Stimulated activated CD8-positive, alpha-beta memory T cell treated with anti-CD3 and anti-CD28 coated beads, Interleukin-7, amount 100 ng/mL, for 1 hour (primary cell): Measurements from ENCODE around the gene HAUS3.
"Not testable (repeated sequence)": the region's sequence is repeated elsewhere in the genome, so short reads cannot be mapped to it uniquely, and the experiment has no call there.

ENCODE experiments used
- DNase-seq, 2 donors: peaks; one replicate each; pipeline ENCODE4 v3.0.0-alpha.2; 2020; ENCODE audit warnings: low read depth in 2 of 2

The HAUS3 gene

DNA sequence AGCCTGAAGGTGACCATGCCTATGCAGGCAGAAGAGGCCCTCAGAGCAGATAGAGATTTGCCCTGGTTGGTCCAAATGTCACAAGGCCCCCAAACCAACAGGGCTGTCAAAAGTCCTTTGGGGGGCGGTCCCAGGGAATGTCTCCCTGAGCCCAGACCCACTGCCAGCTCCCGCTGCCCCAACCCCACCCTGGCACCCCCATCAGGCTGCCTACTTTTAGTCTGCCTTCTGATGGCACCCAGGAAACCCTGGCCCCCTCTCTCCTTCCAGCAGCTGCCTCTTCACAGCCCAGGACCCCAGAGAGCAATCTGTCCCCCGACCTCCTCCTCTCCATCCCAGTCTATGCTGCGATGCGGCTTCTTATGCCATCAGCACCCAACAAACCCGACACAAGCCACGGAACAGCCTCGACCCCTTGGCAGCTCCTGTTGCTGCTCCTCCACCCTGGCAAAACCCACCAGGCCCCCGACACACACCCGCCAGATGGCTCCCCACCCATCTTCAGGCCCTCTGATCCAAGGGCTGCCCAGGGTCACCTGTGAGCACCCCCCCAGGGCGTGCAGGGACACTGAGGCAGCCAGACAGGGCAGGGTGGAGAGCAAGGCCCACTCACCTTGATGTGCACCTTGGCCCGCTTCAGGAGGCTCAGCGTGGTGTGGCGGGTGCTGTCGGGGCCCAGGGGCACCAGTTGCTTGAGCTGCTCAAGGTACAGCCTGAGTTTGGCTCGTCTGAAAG lies 10.0 kb upstream of the HAUS3 start:
- no peak for DNase-seq

DNA sequence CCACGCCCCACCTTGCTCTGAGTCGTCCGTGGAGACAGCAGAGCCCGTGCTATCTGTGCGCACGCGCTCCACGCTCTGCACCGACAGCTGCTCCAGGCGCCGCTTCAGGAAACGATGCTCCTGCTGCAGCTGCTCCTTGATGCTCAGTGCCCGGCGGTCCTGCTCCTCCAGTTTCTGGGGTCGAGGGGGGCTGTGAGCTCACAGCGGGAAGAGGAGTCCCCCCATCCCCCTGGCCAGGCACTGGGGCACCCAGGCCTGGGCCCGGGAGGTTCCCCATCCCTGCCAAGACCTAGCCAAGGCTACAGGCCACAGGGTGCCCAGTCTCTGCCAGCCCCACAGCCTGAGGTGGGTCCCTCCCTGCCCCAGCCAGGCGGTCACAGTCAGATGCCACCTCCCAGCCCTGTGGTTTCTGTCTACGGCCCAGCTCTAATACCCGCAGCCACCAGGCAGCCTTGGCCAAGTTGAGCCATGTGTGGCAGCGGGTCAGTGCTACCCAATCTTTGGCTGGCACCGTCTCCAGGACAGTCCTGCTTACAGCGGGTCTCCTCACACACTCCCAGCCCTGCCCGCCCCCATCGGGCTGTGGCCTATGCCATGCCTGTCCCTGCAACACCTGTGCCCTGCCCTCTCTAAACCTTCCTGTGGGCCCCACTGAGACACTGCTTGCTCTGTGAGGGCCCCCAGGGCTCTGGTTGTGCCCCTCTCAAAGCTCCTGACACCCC lies 9.3 kb upstream of the HAUS3 start:
- no peak for DNase-seq

DNA sequence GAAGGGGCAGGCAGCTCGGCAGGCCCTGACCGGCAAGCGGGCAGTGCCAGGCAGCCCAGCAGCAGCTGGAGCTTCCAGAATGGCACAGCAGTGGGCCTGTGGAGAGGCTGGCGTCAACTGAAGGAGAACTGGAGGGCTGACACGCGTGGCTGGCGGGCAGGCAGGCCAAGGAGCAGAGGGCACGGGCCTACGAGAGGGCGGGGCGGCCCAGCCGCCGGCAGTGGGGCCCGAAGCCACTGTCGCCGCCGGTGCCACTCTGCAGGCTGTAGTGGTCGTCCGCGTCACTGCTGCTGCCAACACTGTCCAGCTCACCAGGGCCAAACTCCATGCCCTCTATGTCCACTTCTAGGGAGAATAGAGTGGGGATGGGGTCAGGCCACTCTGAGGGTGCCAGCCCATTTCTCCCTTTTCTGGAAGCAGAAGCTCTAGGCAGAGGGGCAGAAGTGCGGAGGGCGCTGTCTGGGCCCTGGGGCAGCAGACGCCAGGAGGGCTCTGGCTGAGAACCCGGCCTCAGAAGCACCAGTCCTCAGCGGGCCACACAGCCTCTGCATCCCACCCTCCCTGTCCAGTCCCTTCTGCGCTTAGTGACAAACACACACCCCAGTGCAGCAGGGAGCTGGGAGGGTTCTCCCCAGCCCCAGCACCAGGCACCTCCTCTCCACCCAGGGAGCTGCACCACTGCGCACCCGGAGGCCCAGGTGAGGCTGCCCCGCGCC lies 8.6 kb upstream of the HAUS3 start:
- no peak for DNase-seq

DNA sequence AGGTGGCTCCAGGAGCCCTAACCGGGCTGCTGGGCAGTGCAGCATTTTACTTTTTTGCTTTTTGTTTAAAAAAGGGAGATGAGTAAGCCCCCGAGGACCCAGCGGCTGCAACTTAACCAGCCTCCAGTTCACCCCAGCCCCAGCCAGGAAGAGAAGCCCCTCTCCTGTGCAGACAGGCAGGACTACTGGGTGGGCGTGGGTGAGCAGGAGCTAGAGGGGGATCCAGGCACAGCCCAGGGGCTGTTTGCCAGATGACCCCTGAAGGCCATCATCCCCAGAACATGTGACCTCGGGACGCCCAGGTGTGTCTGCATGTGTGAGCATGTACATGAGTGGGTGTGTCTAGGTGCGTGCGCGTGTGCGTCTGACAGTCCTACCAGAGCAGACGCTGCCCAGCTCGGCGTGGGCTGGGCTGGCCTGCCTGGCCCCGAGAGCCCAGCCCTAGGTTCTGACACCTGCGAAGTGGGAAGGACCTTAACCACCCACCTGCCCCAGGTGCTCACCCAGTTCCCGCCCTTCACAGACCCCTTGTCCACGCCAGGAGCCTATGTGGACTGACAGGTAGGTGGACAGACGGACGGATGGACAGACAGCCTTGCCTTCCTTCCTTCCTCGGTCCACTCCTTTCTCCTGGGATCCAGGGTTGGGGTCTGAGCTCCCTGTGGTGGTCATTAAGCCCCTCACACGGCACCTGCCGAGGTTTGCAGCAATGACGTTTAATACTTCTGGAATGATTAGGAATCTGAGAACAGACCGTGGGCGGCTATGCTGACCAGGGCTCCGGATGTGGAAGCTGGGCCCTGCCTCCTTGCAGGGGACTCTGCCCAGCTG lies 7.8 kb upstream of the HAUS3 start:
- DNase-seq: no peak

DNA sequence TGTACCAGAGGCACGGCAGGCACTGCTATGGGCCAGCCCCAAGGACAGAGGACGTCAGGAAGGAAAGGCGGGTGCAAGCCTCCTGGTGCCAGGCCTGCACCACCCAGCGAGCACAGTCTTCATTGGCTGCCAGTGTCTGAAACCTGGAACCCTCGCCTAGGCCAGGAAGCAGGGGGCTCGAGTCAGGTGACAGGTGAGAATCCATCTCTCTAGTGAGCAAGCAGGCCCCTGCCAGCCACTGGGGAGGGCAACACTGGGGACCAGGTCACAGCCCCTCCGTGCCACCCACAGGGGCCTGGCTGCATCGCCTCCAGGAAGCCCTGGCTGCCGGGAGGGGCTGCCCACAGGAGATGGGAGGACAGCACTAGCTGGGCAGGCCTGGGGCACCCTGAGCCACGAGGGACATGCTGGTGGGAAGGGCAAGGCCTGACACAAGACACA lies 6.9 kb upstream of the HAUS3 start:
- no peak for DNase-seq

DNA sequence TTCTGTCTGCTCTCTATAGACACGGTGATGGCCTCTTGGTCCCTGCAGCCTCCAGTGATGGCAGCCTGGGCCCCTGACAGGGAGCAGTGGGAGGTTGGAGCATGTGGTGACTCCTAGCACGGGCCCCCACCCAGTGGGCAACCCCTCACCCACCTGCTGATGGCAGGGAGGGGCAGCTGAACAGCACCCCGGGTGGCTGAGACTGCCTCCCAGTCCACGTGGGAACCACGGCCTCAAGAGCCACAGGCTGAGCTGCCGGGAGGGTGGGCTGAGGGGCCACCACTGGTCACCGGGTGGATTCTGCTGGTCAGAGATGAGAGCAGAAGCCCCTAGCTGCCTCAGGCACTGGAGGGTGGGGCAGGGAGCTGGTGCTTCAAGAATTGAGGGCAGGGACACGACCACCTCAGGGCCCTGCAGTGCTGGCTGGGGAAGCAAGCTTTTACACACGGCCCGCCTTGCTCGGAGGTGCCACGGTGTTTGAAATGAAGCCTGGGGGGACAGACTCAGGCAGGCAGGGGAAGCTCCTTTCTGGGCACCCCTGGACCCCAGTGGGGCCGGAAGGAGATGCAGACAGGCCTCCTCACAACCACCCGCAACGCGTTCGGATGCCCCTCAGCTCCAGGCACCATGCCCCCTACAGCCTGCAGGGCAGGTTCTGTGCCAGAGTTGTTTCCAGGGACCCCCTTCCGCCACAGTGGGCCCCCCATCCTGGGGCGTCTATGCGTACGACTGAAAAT lies 6.3 kb upstream of the HAUS3 start:
- DNase-seq: no peak

DNA sequence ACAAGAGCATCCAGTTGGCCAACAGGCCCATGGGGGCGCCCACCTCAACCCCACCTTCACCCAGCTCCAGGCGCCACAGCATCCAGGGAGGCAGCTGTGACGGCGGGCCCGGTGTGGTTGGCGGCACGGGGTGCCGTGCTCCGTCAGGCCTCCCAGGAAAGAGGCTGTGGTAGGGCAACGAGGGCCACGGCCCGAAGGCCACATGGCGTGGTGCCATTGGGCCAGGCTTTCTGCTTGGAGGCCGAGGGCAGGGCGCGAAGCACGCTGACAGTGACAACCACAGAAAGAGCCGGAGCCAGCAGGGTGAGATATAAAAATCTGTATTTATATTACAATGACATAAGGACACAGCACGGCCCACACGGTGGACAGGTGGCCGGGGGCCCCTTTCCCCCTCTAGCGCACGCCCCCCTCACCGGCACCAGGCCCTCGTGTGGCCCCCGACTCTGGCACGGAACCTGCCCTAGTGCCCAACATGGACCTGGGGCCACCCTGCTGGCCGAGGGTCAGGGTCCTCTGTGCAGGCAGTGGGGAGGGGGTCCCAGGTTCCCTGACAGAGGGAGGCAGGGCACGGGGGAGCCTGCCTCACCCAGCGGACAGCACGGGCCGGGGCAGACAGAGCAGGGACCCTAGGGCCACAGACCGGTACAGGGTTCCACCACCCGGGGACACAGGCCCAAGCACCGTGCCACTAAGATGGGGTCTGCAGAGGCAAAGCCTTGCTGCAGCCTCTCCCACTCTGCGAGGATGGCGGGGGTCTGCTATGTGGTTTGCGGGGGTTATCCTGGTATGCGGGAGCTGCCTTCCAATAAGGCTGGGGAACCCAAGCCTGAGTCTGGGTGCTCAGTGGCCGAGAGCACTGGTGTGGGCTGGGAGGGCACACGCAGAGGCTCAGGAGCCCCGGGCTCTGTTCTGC lies 5.5 kb upstream of the HAUS3 start:
- no peak for DNase-seq

DNA sequence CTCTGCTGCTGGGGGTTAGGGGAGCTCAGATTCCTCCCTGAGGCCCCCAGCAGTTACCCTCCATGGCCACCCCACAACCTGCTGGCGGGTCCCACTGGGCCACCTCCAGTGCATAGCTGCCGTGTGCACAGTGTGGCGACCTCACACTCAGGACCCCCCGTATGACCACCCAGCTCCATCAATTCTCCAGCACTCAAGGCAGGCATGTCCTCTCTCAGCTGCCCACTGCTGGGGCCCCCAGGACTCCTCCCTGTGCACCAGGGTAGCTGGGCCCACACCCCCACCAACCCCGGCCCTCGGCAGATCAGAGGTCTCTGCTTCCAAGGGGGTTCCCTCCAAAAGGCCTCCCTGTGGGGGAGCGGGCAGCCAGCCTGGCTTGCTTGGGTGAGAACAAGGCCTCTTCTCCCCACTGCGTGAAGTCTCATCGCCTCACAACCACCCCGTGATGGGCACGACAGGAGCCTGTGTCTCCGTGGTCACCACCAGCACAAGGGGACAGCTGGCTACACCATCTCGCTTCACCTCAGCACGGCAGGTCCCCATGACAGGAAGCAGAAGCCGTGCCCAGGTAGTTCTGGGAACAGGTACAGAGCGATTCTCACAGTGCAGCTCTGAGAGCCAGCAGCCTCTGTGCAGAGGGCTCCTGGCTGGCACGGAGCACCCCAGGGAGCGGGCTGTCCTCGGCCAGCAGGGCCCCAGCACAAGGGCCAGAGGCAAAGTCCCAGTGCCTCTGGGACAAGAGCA lies 4.6 kb upstream of the HAUS3 start:
- DNase-seq: no peak

DNA sequence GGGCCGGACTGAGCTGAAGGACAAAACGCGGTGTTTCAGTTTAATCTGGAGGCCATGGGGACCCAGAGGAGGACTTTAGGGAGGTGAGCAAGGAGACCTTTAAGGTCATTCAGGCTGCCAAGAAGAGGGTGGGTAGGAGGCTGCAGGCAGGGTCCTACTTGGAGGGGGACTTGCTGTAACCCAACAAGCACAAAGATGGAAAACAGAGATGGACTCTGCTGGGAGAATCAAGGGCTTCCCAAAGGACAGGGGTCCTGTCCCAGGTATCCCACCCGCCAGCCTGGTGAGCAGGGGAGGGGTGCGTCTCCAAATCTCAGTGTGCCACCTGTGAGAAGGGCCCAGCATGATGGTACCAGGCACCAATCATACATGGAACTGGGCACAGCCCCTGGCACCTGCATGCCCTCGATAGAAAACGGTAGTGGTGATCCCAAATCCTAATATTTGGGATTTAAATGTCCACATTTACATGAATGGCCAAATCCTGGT lies 3.9 kb upstream of the HAUS3 start:
- no peak for DNase-seq

DNA sequence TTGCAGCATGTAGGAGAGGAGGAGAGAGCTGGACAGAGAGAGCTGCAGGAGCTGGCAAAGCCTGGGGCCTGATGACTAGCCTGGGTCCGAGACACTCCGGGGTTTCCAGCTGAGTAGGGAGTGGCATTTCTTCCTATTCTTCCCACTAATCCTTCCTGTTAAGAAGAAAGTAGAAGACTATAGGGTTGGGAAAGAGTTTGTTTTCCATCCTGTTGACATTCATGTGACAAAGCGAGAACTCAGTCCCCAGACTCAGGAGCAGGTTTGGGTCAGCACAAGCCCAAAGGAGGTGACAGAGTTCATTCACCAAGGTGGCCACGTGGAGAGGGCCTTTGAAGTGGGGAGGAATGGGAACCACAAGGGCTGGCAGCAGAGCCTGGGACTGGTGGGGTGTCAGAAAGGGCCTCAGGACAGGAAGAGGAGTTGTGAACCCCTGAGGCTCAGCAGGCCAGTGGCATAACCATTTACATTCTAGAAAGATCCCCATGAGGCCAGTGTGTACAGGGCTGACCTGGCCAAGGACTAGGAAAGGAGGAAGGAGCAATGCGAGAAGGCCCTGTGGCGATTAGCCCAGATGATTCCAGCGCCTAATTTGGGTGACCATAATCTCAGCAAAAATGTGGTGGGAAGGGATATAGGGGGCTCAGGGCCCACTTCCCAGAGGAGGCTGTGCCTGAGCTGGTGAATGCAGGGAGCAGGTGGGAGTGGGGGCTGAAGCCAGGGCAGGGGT lies 3.3 kb upstream of the HAUS3 start:
- DNase-seq: no peak

DNA sequence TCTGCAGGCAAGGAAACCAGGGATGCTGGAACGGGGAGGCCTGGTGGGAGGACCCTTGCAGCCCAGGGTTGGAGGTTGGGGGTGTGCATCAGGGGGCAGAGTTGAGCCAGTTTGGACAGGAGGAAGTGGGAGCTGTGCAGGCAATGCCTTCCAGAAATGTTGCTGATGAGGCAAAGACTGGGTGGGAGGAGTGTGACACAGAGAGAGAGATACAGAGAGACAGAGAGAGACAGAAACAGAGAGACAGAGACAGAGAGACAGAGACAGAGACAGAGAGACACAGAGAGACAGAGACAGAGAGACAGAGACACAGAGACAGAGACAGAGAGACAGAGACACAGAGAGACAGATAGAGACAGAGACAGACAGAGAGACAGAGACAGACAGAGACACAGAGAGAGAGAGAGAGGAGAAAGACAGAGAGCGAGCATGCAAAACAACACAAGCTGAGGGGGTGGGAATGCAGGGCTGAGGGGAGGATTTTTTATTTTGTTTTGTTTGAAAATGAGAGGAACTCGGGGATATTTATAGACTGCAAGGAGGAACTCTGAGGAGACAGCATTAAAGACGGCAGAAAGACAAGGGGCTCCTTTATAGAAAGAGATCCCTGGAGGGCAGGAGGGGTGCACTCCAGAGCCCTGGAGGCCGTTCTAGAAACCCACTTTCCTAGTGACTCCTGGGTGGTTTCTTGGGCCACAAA lies 1.9 kb upstream of the HAUS3 start:
- no peak for DNase-seq

DNA sequence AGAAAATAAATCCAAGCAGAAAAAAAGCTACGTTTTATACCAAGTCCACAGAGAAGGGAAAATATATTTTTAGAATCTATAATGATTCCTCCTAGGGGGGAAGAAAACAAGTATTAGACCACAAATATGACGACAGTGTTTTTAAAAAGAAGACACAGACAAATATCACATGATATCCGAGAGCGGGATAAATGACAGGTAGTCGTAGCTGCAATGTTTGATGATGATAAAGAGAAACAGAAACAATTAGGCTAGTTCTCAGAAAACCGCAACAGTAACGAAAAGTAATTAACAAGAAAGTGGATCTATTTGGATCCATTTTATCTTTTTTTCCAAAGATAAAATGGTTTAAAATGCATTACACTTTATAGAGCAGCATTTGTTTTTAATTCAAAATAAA lies 918 bp downstream of the HAUS3 start:
- no peak for DNase-seq

DNA sequence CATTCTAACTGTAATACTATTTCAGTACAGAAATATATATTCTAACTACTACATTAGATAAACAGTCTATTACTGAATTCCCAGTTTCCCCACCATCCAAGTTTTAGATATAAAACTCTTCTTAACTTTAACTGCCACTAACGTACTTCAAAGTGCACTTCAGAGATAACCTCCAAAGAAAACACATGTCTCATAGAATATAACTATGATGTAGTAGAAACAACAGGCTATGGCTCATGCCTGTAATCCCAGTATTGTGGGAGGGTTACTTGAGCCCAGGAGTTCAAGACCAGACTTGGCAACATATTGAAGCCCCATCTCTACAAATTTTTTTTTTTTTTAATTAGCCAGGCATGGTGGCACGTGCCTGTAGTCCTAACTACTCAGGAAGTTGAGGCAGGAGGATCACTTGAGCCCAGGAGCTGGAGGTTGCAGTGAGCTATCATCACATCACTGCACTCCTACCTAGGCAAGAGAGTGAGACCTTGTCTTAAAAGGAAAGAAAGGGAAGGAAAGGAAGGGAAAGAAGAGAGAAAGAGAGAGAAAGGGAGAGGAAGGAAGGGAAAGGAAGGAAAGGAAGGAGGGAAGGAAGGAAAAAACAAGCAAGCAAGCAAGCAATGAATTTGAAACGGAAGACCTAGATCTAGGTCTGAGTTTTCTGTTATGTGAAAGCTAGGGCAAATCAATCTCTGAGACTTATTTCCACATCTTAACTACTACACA lies 4.8 kb downstream of the HAUS3 start:
- no peak for DNase-seq

DNA sequence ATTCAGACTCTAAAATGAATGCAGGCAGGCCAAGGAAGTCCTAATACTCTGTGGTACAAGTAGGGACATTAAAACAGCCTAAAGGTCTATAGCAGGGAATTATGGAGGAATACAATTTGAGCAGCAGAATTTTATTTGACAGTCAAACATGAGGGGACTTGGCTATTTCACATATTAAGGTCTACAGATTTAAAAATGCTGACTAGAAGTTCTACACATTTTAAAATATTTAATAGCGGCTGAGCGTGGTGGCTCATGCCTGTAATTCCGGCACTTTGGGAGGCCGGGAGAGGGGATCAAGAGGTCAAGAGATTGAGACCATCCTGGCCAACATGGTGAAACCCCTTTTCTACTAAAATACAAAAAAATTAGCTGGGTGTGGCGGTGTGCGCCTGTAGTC lies 10.8 kb downstream of the HAUS3 start:
- DNase-seq: no peak

DNA sequence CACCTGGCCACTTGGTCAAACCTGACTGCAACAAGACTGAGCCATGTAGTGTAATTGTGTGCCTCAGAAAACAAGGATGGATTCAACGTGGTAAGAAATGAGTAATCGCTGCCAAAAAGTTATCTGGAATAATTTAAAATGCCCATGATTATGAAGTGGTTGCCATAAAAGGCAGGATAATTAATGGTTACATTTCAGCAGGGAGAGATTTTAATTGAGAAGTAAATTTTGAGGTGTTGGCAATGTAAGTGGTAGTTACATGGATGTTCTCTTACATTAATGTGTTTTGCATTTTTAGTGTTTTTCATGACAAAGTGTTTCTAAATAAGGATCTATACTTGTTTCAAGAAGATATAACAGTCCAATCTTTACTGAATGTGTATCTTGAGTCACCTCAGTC lies 15.7 kb downstream of the HAUS3 start:
- DNase-seq: no peak

DNA sequence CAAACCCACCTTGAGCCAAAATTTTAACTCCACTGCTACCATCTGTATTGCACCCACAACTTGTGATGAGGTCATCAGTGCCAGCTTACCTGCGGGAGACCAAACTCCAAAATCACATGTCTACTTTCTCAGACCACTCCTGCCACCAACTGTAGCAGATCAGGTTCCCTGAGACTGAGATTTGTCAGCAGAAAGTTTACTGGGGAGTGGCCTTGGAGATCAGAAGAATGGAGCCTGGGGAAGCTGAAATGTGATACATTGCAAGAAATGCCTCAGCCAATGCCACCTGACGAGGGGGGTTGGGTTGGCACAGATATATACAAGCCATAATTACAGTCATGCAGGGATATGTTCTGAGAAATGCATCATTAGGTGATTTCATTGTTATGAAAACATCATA lies 19.1 kb downstream of the HAUS3 start:
- no peak for DNase-seq

DNA sequence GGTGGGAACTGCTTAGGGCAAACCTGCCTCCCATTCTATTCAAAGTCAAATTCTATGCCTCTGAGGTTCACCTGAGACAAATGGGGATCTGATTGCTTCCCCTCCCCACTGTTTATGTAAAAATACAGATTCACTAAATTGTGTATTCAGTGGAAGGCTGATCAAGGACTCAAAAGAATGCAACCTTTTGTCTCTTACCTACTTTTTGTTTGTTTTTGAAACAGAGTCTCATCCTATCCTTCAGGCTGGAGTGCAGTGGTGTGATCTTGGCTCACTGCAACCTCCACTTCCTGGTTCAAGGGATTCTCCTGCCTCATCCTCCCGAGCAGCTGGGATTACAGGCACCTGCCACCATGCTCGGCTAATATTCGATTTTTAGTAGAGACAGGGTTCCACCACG lies 20.5 kb downstream of the HAUS3 start:
- not testable (repeated sequence) for DNase-seq
